Activated CD4-positive, alpha-beta T cell treated with anti-CD3 and anti-CD28 coated beads, Interleukin-2, amount 10 ng/mL, durations not matched to agents 7 days and 5 days (primary cell): ENCODE data around the gene CCNB1IP1. TPM values are rescaled to one million over a fixed set of nuclear protein-coding genes. Genes with fewer than 3 reads are reported as not detected.
"Not testable (repeated sequence)": the region's sequence is repeated elsewhere in the genome, so short reads cannot be mapped to it uniquely, and the experiment has no call there.

Source experiments
- CTCF ChIA-PET: fragments of 350-600 bp; sonication (Branson Sonifier 250); formaldehyde crosslinking; loops from one replicate; lab custom pipeline; 2021; ENCODE audit warnings: antibody characterized with exemption; lab: Charles Lee
- POLR2A ChIA-PET: fragments of 350-600 bp; sonication (Branson Sonifier 250); formaldehyde crosslinking; loops from one replicate; lab custom pipeline; 2021; ENCODE audit warnings: antibody characterized with exemption; lab: Charles Lee
- DNase-seq: peaks from one replicate; pipeline ENCODE4 v3.0.0-alpha.2; 2020
- H3K27ac Mint-ChIP-seq: one replicate; pipeline ENCODE4 v1.8.0; 2021; ENCODE audit warnings: mild to moderate bottlenecking, moderate library complexity, mixed read lengths
- H3K27me3 Mint-ChIP-seq: one replicate; pipeline ENCODE4 v1.8.0; 2021; ENCODE audit warnings: mixed read lengths
- H3K36me3 Mint-ChIP-seq: one replicate; pipeline ENCODE4 v1.8.0; 2021; ENCODE audit warnings: low read depth, mixed read lengths
- H3K4me1 Mint-ChIP-seq: one replicate; pipeline ENCODE4 v1.8.0; 2021; ENCODE audit warnings: mixed read lengths
- H3K4me3 Mint-ChIP-seq: one replicate; pipeline ENCODE4 v1.8.0; 2021; ENCODE audit warnings: mild to moderate bottlenecking, moderate library complexity, mixed read lengths
- H3K9me3 Mint-ChIP-seq: one replicate; pipeline ENCODE4 v1.8.0; 2021; ENCODE audit warnings: mixed read lengths
- total RNA-seq, 2 experiments: library from RNA; stranded (reverse); gene quantifications; one replicate each; pipeline ENCODE4 v1.2.3, GENCODE V29; 2021

Gene CCNB1IP1
- 10 to 100 TPM; 30.8 to 32.1 TPM for total RNA-seq

- Mint-ChIP-seq H3K4me3 (peak within 1 kb of the TSS; percentile 98), H3K36me3 (peaks cover 4% of the 10 kb centered on the region), H3K4me1 (peaks cover 53% of the 10 kb centered on the region), H3K27ac (peak within 1 kb of the TSS; percentile 94), H3K9me3 (no peaks in the 10 kb centered on the region), H3K27me3 (peaks cover 4% of the 10 kb centered on the region)
- peak; percentile 75 for DNase-seq
- ChIA-PET CTCF (interaction anchor here (1.6 to 1.7 kb wide), 2 partner anchors 9 to 10 kb away, joined by 5 to 9 read pairs; no protein-coding TSS in a partner anchor), POLR2A (interaction anchor here (0.6 to 2.4 kb wide), 2 partner anchors 10 to 35 kb away, joined by 4 to 20 read pairs; partner anchors contain the start of gene PARP2)
These were observed at the start of gene CCNB1IP1 for GRCh38 chr14:20332788-20333493. TSS of gene CCNB1IP1 (minus strand) at chr14:20333279. CDS start at chr14:20316523, 16,756 bp downstream.

GRCh38 chr14:20382526-20382925 is 49.4 kb upstream of the CCNB1IP1 start:
- Mint-ChIP-seq H3K4me3 (no peak overlapping the region), H3K9me3 (no peaks in the 10 kb centered on the region), H3K27me3 (no peaks in the 10 kb centered on the region), H3K27ac (no peak overlapping the region), H3K4me1 (no peaks in the 10 kb centered on the region), H3K36me3 (peaks cover 38% of the 10 kb centered on the region)
- CTCF ChIA-PET, result no interaction called here
- POLR2A ChIA-PET, result no interaction called here
- no peak for DNase-seq

GRCh38 chr14:20381341-20381740 is 48.3 kb upstream of the CCNB1IP1 start:
- no peak overlapping the region for H3K4me3 Mint-ChIP-seq
- POLR2A ChIA-PET, result no interaction called here
- no peaks in the 10 kb centered on the region for H3K9me3 Mint-ChIP-seq
- no peak for DNase-seq
- no peak overlapping the region for H3K27ac Mint-ChIP-seq
- peaks cover 35% of the 10 kb centered on the region for H3K36me3 Mint-ChIP-seq
- H3K27me3 Mint-ChIP-seq, result no peaks in the 10 kb centered on the region
- no peaks in the 10 kb centered on the region for H3K4me1 Mint-ChIP-seq
- CTCF ChIA-PET, result interaction anchor here (0.5 to 0.9 kb wide), 4 partner anchors 16 to 817 kb away, joined by 3 read pairs; no protein-coding TSS in a partner anchor

GRCh38 chr14:20380681-20381080 is 47.6 kb upstream of the CCNB1IP1 start:
- CTCF ChIA-PET, result no interaction called here

GRCh38 chr14:20379743-20380142 is 46.7 kb upstream of the CCNB1IP1 start:
- no peaks in the 10 kb centered on the region for H3K9me3 Mint-ChIP-seq
- no peak for DNase-seq
- peaks cover 39% of the 10 kb centered on the region for H3K36me3 Mint-ChIP-seq
- no peaks in the 10 kb centered on the region for H3K27me3 Mint-ChIP-seq
- no peak overlapping the region for H3K27ac Mint-ChIP-seq
- CTCF ChIA-PET, result no interaction called here
- H3K4me3 Mint-ChIP-seq, result no peak overlapping the region
- H3K4me1 Mint-ChIP-seq, result no peaks in the 10 kb centered on the region
- POLR2A ChIA-PET, result no interaction called here

More at GRCh38 chr14:20380681-20381080, 47.6 kb upstream of the CCNB1IP1 start:
- Mint-ChIP-seq H3K4me1 (no peaks in the 10 kb centered on the region), H3K36me3 (peaks cover 36% of the 10 kb centered on the region), H3K4me3 (no peak overlapping the region), H3K27me3 (no peaks in the 10 kb centered on the region), H3K9me3 (no peaks in the 10 kb centered on the region), H3K27ac (no peak overlapping the region)
- POLR2A ChIA-PET, result no interaction called here
- DNase-seq, result no peak

- H3K4me3 Mint-ChIP-seq, result no peak overlapping the region
- DNase-seq, result no peak
- H3K27me3 Mint-ChIP-seq, result no peaks in the 10 kb centered on the region
- H3K9me3 Mint-ChIP-seq, result no peaks in the 10 kb centered on the region
- ChIA-PET POLR2A (no interaction called here), CTCF (no interaction called here)
- H3K4me1 Mint-ChIP-seq, result no peaks in the 10 kb centered on the region
- peaks cover 55% of the 10 kb centered on the region for H3K36me3 Mint-ChIP-seq
- no peak overlapping the region for H3K27ac Mint-ChIP-seq
These were observed 44.1 kb upstream of the CCNB1IP1 start for GRCh38 chr14:20377171-20377570.

GRCh38 chr14:20376071-20376588 is 43.1 kb upstream of the CCNB1IP1 start:
- Mint-ChIP-seq H3K4me1 (no peaks in the 10 kb centered on the region), H3K27me3 (no peaks in the 10 kb centered on the region), H3K9me3 (no peaks in the 10 kb centered on the region), H3K4me3 (no peak overlapping the region), H3K27ac (no peak overlapping the region), H3K36me3 (peaks cover 61% of the 10 kb centered on the region)
- ChIA-PET POLR2A (no interaction called here), CTCF (interaction anchor here (0.6 to 1.9 kb wide), 5 partner anchors 8 to 34 kb away, joined by 3 to 5 read pairs (median 3); no protein-coding TSS in a partner anchor)
- no peak for DNase-seq

- no peak for DNase-seq
- CTCF ChIA-PET, result interaction anchor here (0.6 to 1.9 kb wide), 4 partner anchors 9 to 265 kb away, joined by 3 to 5 read pairs (median 4); no protein-coding TSS in a partner anchor
- no peak overlapping the region for H3K27ac Mint-ChIP-seq
- peaks cover 60% of the 10 kb centered on the region for H3K36me3 Mint-ChIP-seq
- H3K9me3 Mint-ChIP-seq, result no peaks in the 10 kb centered on the region
- POLR2A ChIA-PET, result no interaction called here
- no peak overlapping the region for H3K4me3 Mint-ChIP-seq
- no peaks in the 10 kb centered on the region for H3K27me3 Mint-ChIP-seq
- no peaks in the 10 kb centered on the region for H3K4me1 Mint-ChIP-seq
These were observed 42.4 kb upstream of the CCNB1IP1 start for GRCh38 chr14:20375471-20375870.

GRCh38 chr14:20372796-20373195 is 39.7 kb upstream of the CCNB1IP1 start:
- ChIA-PET CTCF (interaction anchor here (0.7 to 3.3 kb wide), 3 partner anchors 12 to 31 kb away, joined by 3 to 11 read pairs (median 3); no protein-coding TSS in a partner anchor), POLR2A (no interaction called here)
- Mint-ChIP-seq H3K36me3 (peaks cover 69% of the 10 kb centered on the region), H3K27me3 (no peaks in the 10 kb centered on the region), H3K27ac (no peak overlapping the region), H3K9me3 (no peaks in the 10 kb centered on the region), H3K4me3 (no peak overlapping the region), H3K4me1 (peaks cover 6% of the 10 kb centered on the region)
- DNase-seq, result no peak

GRCh38 chr14:20365928-20366327 is 32.8 kb upstream of the CCNB1IP1 start:
- no peak overlapping the region for H3K27ac Mint-ChIP-seq
- POLR2A ChIA-PET, result no interaction called here
- H3K36me3 Mint-ChIP-seq, result peaks cover 45% of the 10 kb centered on the region
- no peak overlapping the region for H3K4me3 Mint-ChIP-seq
- no peaks in the 10 kb centered on the region for H3K27me3 Mint-ChIP-seq
- H3K4me1 Mint-ChIP-seq, result peaks cover 7% of the 10 kb centered on the region
- no peak for DNase-seq
- no peaks in the 10 kb centered on the region for H3K9me3 Mint-ChIP-seq
- CTCF ChIA-PET, result interaction anchor here (0.6 to 1.3 kb wide), 2 partner anchors 16 to 260 kb away, joined by 3 to 4 read pairs; no protein-coding TSS in a partner anchor

GRCh38 chr14:20358474-20358873 is 25.4 kb upstream of the CCNB1IP1 start:
- H3K27me3 Mint-ChIP-seq, DNase-seq, H3K4me3 Mint-ChIP-seq, POLR2A ChIA-PET, H3K4me1 Mint-ChIP-seq, H3K27ac Mint-ChIP-seq, CTCF ChIA-PET, H3K9me3 Mint-ChIP-seq: not testable (repeated sequence)
- H3K36me3 Mint-ChIP-seq, result peaks cover 66% of the 10 kb centered on the region

- H3K9me3 Mint-ChIP-seq, result no peaks in the 10 kb centered on the region
- no peaks in the 10 kb centered on the region for H3K27me3 Mint-ChIP-seq
- H3K36me3 Mint-ChIP-seq, result peaks cover 71% of the 10 kb centered on the region
- POLR2A ChIA-PET, result no interaction called here
- no peak for DNase-seq
- H3K4me3 Mint-ChIP-seq, result no peak overlapping the region
- CTCF ChIA-PET, result interaction anchor here (1.2 kb wide), 1 partner anchor 13 kb away, joined by 5 read pairs; the partner anchor contains the start of gene PARP2
- no peak overlapping the region for H3K27ac Mint-ChIP-seq
- H3K4me1 Mint-ChIP-seq, result no peaks in the 10 kb centered on the region
These were observed 23.3 kb upstream of the CCNB1IP1 start for GRCh38 chr14:20356422-20356821.

- CTCF ChIA-PET, result no interaction called here
- DNase-seq, result no peak
- Mint-ChIP-seq H3K4me3 (no peak overlapping the region), H3K27me3 (no peaks in the 10 kb centered on the region), H3K4me1 (peaks cover 3% of the 10 kb centered on the region), H3K27ac (no peak overlapping the region), H3K9me3 (no peaks in the 10 kb centered on the region), H3K36me3 (peaks cover 56% of the 10 kb centered on the region)
- POLR2A ChIA-PET, result no interaction called here
These were observed 17.8 kb upstream of the CCNB1IP1 start for GRCh38 chr14:20350860-20351259.
